Measurements from ENCODE around the gene C3orf38. TPM values are rescaled to one million over a fixed set of nuclear protein-coding genes. Genes with fewer than 3 reads are reported as not detected.

C3orf38 gene
- total and polyA plus RNA-seq, 2 experiments from 2014 or later: 22.2 to 30.5 TPM

GRCh38 chr3:88151358-88151757, 1.6 kb downstream of the C3orf38 start (continued):
- no peak for TF ChIP-seq CTCF (conservative IDR thresholded peaks at IDR 0.05; ENCODE audit: low read depth in 2 of 2)
- TF ChIP-seq STAT1 (IDR thresholded peaks at IDR 0.05; ENCODE audit: unreplicated experiment): no peak
- no peak for TF ChIP-seq EZH2phosphoT487 (IDR thresholded peaks at IDR 0.05; ENCODE audit: unreplicated experiment)
- no peak for TF ChIP-seq ZNF331 (CRISPR knock-in tag; IDR thresholded peaks at IDR 0.05; ENCODE audit: low read depth)

GRCh38 chr3:88152841-88153240, 3.1 kb downstream of the C3orf38 start:
- no peak for ATAC-seq
- peaks cover 15% of the 10 kb centered on the region for H3K4me1 Mint-ChIP-seq
- H3F3A ChIP-seq (replicated peaks; ENCODE audit: low read depth): no peaks in the 10 kb centered on the region
- peaks cover 13% of the 10 kb centered on the region; the same call in 1 of the 2 replicates for H4K20me1 ChIP-seq (replicated peaks; ENCODE audit: insufficient read depth)
- H3K36me3 Mint-ChIP-seq (ENCODE audit: low read depth): peaks cover 45% of the 10 kb centered on the region
- H3K36me3 ChIP-seq (ENCODE audit: insufficient read depth): peaks cover 33% of the 10 kb centered on the region
- no peak overlapping the region for H3K27ac ChIP-seq (ENCODE audit: low read depth)
- H3K9me2 ChIP-seq (ENCODE audit: insufficient read depth): no peaks in the 10 kb centered on the region
- H3K9me3 Mint-ChIP-seq: no peaks in the 10 kb centered on the region
- TF ChIP-seq ETS1 (IDR thresholded peaks at IDR 0.05) (no peak), STAT1 (IDR thresholded peaks at IDR 0.05; ENCODE audit: unreplicated experiment) (no peak), ZNF114 (CRISPR knock-in tag; IDR thresholded peaks at IDR 0.05) (no peak), JUNB (IDR thresholded peaks at IDR 0.05; ENCODE audit: unreplicated experiment) (no peak), CREB1 (CRISPR knock-in tag; IDR thresholded peaks at IDR 0.05; ENCODE audit: low read depth) (no peak), EZH2phosphoT487 (IDR thresholded peaks at IDR 0.05; ENCODE audit: unreplicated experiment) (no peak), NANOG (IDR thresholded peaks at IDR 0.05; ENCODE audit: borderline replicate concordance) (no peak), EZH2 (IDR thresholded peaks at IDR 0.05; ENCODE audit: low read depth, unreplicated experiment) (no peak), REST (IDR thresholded peaks at IDR 0.05; ENCODE audit: unreplicated experiment) (no peak)
- peaks cover 11% of the 10 kb centered on the region; the same call in 1 of the 2 replicates for H3K4me1 ChIP-seq (ENCODE audit: insufficient read depth)
- DNase-seq (ENCODE audit: low spot score): no peak
- H3K27me3 ChIP-seq (ENCODE audit: insufficient read depth): no peaks in the 10 kb centered on the region
- peaks cover 10% of the 10 kb centered on the region for H3K27me3 Mint-ChIP-seq (ENCODE audit: insufficient read depth, low read depth, poor library complexity)
- H3K27ac Mint-ChIP-seq: no peak overlapping the region
- no peak overlapping the region for H2AFZ ChIP-seq
- no peak overlapping the region for H3K4me3 ChIP-seq
- peaks cover 91% of the 10 kb centered on the region for H3K79me2 ChIP-seq (replicated peaks; ENCODE audit: insufficient read depth)
- no peak overlapping the region for H3K4me2 ChIP-seq
- H3K4me3 Mint-ChIP-seq: no peak overlapping the region

Measured in GM23338 (cell line).